Thyroid gland (tissue), 4 donors: ENCODE data around the gene LSM14B.

ENCODE experiments used
- CTCF ChIP-seq, 6 experiments: fragments of 200-600 bp in 3 of 6; fragments of 450-650 bp in 3 of 6; sonication (generic) in 3 of 6; IDR thresholded peaks; one replicate each; pipeline ENCODE4 v1.5.1; 2016 to 2019; ENCODE audit warnings: antibody characterized with exemption in 6 of 6, mild to moderate bottlenecking in 2 of 6, inconsistent platforms in 1 of 6, moderate library complexity in 1 of 6
- POLR2A ChIP-seq, 2 donors: fragments of 450-650 bp; IDR thresholded peaks; one replicate each; pipeline ENCODE4 v1.6.1; 2017; ENCODE audit warnings: antibody characterized with exemption in 2 of 2, mild to moderate bottlenecking in 2 of 2, moderate library complexity in 1 of 2

- TF ChIP-seq CTCF (IDR thresholded peaks at IDR 0.05) (no peak), POLR2A (IDR thresholded peaks at IDR 0.05) (no peak)
Measured at GRCh38 chr20:62126141-62126540, 3.9 kb downstream of the LSM14B start.
